T-helper 1 cell (primary cell): ENCODE data around the gene ADGRG6.
"Not testable (repeated sequence)": the region's sequence is repeated elsewhere in the genome, so short reads cannot be mapped to it uniquely, and the experiment has no call there.

Source experiments
- DNase-seq, 5 donors: peaks; one replicate each; pipeline ENCODE4 v3.0.0-alpha.2; 2012 to 2020

ADGRG6 gene

DNA sequence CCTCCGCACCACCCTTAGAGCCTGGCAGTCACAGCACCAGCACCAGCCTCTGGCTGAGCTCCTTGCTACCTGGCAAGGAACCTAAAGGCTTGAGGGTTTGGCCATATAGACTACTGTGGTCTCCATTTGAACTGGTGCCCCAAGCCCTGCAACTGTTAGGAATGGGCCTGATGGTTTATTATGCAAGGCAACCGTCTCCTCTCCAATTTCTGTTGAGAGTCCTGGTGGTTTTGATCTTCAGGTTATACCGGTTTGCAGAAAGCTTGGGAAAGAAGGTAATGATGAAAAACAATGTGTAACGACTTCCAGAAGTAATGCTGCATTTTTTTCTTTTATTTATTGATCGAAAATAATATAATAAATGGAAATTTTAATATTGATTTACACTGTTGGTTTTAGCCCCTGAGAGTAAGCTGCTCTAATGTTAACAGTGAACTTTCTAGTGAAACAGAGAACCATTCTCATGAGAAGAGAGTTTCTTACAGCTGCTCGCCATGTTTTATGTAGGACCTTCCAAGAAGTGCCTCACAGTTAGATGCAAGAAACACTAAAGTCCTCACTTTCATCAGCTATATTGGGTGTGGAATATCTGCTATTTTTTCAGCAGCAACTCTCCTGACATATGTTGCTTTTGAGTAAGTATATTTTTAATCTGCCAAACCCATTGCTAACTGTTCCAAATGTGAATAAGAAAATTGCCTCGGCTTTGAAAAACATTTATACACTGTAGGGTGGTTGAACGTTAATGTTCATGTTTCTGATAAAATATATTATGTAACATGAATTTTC lies 112.8 kb downstream of the ADGRG6 start:
- no peak for DNase-seq

DNA sequence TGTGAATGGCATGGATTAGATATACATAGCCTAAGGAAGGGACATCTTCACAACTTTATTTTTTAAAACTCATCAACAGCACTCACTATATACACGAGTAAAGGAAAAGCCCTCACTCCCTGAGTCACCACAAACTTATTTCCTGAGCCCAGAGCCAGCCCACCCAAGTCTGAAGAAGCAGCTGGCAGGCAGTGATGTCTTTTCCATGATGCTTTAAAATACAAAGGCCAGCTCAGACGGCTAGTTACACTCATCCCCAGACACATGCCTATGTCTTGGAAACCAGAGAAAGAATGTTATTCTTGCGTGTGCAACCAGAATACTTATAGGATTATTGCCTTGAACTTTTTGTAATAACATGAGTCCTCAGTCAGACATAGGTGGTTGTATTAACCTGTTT lies 114.4 kb downstream of the ADGRG6 start:
- no peak for DNase-seq

DNA sequence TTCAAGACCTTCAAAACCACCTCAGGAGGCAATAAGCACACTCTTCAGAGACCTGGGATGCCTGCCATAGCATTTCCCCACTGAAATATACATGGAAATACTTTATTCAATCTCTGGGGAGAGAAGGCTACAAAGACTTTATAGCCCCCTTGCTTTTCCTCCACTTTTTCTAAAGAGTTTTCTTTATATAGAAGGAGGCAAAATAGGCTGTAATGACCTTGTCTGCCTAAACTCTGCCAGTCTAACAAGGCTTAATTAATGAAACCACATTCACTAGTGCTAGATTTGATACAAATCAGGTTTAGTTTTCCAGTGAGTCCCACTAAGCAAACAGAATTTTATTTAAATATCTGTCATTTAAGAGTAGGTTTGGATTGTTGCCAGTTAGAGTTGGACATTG lies 114.9 kb downstream of the ADGRG6 start:
- DNase-seq, result no peak

DNA sequence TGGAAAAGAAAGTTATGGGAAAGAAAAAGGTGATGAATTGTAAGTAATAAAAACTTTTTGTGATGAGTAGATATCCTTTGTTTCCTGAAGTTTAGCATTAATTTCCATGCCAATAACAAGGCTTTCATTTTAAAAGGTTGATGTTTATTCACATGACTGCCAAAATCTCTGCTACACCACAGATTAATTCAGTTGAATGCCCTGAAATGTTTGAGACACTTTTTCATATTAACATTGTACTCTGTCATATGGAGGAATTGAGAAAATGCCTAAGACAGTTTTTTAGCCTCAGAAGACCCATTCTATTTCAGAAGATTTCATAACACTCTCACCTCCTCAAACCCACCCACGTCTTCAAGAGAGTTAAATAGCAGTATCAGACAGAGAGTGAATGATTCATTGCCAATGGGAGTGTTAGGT lies 115.5 kb downstream of the ADGRG6 start:
- DNase-seq, result no peak

DNA sequence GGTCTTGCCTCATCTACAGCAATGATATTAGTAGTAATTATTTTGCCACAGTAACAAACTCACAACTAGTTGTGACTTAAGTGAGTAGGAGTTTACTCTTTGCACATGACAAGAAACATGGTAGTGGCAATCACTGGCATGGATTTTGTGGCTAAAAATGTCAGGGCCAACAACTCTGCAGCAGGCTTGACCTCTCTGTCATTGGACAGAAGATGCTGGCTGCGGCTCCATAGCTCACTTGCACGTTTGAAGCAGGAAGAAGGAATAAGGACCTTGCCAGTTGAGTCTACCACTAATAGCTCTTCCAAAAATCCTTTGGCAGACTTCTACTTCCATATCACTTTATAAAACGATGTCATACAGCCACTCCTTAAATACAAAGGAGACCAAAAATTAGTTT lies 117.3 kb downstream of the ADGRG6 start:
- DNase-seq, result no peak

DNA sequence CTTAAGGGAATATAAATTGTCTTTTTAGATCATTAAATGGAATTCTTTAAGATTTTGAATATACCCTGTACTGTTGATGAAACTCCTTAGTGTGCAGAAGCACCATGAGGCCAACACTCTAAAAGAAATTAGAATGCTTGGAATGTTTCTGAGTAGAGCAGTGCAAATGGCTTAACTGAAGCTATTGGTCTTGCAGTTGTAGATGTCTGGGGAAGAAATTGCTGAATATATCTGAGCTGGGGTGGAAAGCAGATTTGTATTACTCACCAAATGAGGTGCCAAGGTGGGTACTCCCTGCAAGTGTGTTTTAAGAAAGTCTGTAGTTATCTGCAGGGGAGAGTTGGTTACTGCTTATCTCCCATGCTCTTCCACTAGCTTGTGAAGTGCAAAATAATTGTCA lies 119.0 kb downstream of the ADGRG6 start:
- DNase-seq, result no peak

DNA sequence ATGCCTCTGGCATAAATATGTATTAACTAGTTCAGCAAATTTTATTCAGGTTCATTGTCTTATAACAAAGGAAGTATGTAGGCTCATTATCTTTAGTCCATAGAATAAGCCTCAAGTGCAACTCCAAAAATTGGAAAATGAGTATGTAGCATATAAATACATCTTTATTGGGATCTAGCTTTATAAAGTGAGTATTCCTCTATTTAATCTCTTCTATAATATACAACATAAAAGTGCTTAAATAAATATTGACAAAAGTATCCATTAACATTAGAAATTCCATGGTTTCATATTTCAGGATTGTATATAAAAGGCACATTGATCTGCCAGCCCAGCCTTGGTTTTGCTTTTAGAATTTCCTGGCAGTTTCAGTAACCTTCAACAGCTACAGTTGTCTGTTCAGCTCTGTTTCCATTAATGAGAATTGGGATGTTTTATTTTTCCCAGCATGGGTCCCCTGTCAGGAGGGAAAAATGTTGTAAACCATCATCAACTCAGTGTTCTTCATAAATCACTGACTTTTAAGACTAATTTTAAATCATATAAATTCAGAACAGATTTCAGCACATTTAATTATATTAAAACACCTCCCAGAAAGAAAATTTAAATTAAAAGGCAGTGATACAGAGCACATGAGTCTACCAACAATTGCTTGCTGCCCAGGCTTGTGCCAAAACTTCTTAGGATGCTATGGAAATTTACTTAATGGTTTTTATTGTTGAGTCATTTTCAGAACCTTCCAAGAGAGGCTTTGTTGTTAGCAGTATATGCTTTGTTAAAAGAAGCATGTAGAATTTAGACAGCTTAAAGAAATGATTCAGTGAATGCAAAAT lies 119.7 kb downstream of the ADGRG6 start:
- no peak for DNase-seq

DNA sequence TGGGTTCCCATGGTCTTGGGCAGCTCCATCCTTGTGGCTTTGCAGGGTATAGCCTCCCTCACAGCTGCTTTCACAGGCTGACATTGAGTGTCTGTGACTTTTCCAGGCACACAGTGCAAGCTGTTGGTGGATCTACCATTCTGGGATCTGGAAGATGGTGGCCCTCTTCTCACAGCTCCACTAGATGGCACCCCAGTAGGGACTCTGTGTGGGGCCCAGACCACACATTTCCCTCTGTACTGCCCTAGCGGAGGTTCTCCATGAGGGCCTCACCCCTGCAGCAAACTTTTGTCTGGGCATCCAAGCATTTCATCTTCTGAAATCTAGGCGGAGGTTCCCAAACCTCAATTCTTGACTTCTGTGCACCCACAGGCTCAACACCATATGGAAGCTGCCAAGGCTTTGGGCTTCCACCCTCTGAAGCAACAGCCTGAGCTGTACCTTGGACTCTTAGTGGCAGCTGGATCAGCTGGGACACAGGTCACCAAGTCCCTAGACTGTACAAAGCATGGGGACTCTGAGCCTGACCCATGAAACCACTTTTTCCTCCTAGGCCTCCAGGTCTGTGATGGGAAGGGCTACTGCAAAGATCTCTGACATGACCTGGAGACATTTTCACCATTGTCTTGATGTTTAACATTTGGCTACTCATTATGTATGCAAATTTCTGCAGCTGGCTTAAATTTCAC lies 124.8 kb downstream of the ADGRG6 start:
- DNase-seq, result not testable (repeated sequence)

DNA sequence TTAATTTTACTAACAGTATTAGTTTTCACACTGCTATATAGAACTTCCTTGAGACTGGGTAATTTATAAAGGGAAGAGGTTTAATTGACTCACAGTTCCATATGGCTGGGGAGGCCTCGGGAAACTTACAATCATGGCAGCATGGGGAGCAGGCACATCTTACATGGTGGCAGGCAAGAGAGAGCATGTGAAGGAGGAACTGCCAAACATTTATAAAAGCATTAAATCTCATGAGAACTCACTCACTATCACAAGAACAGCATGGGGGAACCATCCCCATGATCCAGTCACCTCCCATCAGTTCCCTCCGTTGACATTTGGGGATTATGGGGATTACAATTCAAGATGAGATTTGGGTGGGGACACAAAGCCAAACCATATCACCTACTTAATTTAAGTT lies 126.7 kb downstream of the ADGRG6 start:
- DNase-seq, result not testable (repeated sequence)

DNA sequence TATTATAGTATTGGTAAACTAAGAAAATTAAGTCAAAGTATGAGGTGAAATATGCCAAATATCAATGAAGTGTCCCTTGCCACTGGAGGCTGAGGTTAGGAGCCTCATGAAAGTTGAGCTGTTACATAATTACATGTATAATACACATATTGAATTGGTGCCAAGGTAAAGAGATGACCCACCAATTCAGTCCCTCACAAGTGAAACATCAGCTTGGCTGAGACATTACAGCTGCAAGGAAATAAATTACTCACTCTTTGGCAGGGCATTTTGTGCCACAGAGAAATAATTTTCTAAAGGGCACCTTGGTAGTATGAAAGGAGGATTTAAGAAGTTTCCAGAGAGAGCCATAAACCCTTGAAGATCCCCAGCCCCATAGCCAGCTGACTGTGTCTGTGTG lies 127.4 kb downstream of the ADGRG6 start:
- no peak for DNase-seq

DNA sequence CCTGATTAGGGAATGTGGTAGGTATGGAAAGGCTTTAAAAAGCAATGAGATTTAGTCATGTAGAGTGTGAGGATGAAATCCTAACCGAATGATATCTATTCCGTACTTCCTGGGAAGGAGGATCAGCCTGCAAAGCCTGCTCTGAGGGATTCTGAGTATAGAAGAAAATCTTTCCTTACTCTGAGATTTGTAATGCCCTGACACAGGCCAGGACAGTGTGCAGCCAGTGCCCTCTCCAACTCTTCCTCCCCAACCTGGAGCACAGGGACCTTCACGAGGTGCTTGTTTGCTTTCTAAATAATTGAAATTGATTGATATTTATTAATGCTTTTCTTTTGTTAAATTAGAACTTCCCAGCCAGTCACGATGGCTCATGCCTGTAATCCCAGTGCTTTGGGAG lies 131.6 kb downstream of the ADGRG6 start:
- no peak for DNase-seq

DNA sequence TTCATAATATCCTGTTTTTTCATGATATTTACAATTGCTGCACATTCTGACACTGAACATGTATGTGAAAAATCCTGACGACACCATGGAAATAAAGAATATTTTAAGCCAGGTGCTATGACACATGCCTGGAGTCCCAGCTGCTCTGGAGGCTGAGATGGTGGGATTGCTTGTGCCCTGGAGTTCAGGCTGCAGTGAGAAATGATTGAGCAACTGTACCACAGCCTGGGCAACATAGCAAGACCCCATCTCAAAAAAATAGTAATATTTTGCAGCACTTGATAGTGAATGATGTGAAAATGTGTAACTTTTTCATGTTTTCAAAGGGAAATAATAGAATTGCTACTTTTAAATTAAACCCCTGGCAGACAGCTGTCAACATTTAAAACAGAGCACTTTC lies 137.1 kb downstream of the ADGRG6 start:
- no peak for DNase-seq

DNA sequence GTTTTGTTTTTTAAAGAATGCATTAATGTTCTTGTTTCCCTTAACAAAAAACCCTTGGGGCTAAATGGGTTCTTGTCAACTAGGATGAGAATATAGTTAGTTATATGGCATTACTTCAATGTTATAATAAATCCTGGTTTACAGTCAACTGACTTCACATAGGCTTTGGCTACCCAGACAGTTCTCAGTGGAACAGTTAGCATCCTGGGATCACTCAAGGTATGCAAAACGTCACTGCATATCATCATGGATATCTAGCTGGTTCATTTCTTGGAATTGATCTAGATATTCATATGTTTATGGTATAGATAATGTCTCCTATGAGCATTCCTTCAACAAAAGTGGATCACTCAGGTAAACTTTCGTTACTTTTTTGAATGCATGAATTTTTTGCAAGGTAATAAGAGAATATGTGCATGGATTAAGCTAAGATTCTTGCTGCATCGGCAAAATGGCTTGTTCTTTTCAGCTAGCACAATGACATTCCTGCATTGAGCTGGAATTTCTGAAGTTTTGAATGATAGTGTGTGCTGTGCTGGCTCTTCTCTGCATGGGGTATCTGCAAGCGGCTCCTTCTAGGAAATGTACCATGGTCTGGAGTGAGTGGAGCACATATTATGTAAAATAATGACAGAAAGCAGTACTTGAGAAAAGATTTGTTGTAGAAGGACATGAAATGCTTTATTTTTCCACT lies 138.9 kb downstream of the ADGRG6 start:
- DNase-seq, result no peak

DNA sequence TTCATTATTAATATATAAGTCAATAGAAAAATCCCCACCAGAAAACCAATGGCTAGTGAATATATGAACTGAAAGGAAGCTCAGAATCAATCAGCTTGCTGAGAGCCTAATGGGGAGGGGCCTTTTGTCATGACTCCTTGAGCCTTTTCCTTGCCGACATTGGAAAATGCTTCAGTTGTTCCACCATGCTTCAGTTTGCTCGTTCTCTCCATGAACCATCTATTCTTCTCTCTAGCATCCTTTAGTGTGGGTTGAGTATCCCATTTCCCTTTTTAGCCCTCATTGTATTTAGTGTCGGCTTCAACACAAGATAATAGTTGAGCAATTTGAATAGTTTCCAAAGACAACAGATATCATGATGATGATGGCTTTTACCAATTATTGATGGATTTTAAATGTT lies 139.9 kb downstream of the ADGRG6 start:
- no peak for DNase-seq

DNA sequence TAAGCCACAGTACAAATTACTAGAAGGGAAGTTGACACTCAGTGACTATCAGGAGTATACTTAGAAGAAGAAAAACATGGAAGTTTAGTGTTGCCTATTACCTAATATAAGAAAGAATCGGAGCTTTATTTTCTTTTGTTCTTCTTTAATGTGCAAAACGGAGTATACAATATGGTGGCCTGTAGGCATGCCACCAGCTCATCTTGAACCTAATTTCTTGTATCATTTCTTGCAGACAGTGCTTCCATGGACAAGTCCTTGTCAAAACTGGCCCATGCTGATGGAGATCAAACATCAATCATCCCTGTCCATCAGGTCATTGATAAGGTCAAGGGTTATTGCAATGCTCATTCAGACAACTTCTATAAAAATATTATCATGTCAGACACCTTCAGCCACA lies 141.3 kb downstream of the ADGRG6 start:
- DNase-seq, result no peak

DNA sequence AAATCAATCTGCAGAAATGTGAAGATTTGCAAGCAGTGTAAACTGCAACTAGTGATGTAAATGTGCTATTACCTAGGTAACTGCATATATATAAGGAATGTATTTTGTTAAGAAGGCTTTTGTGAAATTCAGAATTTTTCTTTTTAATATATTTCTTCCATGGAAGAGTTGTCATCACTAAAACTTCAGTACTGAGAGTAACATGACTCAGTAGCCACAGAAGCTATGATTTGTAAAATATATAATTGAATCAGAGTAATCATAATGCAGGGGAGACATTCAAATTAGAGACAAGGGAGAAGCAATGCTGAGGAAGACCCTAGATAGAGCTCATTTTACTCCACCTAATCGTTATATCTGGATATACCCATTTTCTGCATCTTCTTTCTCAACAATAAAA lies 141.7 kb downstream of the ADGRG6 start:
- DNase-seq, result no peak

DNA sequence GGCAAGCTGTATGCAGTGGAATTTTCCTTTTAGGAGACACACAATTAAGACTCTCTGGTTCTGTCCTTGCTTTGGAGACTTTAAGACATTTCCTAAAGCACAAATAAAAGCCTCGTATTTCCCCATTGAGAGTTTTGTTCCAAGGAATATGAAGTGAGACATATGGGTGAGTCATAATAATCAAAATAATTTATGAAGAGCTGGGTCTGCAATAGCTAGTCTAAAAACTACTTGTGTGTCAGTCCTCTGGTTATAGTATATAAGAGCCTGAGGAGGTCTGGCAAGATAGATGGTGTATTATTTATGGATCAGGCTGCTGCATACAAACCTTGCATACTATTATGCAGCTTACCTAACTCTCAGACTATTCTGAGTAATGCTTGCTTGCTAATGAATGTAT lies 142.6 kb downstream of the ADGRG6 start:
- DNase-seq, result no peak

DNA sequence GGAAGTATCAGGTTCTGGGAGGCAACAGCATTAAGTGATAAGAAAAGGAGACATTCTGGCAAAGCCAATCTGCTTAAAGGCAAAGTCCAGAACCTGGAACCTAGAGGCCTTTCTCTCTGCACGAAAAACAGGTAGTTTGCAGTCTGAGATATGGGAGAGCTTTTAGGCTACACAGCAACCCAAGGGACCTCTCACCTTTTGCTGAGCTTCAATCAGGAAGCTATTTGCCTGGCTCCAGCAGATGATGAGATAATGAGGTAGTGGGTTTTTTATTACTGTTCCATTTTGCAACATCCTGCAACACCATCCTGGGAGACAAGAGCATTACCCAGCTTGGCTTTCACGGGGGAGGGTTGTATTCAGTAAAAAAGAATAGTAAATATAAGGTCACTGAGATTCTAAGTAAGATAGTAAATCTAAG lies 143.1 kb downstream of the ADGRG6 start:
- no peak for DNase-seq

DNA sequence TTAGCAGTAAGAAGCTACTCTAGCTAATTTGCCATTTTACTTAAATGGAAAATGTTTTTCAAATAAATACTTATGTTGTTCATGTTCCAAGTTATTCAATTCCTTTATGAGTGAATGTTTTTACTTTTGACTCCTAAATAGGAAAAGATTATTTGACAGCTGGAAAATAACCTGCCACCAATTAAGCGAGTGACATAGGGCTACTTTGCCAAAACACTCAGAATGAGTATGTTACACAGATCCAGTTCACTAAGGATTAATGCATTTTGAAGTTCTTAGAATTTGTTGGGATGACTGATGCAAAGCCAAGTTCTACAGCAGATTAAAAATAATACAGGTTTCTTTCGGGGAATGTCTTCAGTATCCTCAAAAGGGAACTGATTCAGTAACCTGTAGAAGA lies 144.4 kb downstream of the ADGRG6 start:
- no peak for DNase-seq

DNA sequence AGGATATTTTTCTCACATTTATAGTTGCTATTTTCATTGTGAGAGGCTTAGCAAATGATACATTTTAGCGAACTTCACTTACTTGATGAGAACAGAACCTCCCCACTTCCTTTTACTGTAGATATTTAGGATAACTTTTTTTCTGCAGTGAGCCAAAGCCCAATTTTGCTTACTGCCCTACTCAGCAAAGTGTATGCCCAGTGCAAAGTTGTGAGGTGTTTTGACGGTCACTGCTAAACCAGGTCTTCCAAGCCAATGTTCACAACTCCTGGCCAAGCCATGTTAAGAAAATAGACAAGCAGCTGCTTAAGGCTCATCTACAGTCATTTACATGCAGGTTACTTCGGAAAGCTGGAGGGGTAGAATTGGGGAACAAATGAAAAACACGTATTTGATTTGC lies 144.8 kb downstream of the ADGRG6 start:
- no peak for DNase-seq

DNA sequence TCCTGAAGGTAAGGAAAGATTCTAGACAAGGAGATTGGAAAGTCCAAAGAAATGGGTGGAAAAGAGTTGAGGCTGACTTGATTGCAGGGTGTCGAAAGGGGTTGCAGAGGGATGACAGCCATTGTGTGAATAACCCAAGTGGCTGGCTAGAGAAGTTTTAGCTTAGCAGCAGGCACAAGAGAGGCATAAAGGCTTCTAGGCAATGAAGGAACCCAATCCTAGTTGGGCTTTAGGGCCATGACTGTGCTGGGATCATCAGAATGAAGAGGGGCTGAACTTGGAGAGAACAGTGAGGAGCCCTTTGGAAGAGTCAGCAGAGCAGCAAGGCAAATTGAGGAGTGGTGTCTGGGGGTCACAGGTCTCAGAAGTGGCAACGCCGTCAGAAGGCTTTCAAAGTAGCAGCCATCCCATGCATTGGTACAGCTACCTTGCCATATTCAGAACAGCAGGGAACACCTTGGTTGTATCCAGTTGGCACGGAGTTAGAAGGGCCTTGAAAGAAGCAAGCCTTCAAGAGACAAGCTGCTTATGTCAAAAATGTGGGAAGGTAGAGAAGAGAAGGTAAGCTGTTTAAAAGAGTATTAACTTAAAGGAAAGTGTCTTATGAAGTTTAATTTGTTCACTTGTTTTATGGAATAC lies 146.4 kb downstream of the ADGRG6 start:
- DNase-seq, result no peak

DNA sequence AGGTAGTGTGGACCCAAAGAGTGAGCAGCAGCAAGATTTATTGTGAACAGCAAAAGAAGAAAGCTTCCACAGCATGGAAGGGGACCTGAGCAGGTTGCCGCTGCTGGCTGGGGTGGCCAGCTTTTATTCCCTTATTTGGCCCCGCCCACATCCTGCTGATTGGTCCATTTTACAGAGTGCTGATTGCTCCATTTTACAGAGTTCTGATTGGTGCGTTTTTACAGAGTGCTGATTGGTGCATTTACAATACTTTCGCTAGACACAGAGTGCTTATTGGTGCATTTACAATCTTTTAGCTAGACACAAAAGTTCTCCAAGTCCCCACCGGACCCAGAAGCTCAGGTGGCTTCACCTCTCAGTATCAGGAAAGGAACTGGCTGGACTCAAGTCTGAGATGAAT lies 149.0 kb downstream of the ADGRG6 start:
- DNase-seq, result not testable (repeated sequence)

DNA sequence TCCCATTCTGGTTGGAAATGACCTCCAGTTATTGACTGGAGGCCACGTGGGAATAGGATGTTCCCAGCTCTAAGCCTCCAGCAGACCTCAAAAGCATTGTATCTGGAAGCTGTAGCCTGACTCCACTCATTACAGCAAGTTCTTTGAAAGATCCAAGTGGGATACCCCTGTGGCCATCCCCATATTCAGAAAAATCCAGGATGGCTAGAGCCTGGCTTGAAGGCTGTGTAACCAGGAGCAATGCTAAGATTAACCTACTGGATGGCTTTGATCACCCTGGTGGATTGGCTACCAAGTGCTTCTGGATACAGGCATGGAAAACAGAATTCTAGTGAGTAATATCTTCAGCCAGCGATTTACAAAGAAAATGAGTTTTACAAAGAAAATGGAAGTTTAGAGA lies 151.2 kb downstream of the ADGRG6 start:
- no peak for DNase-seq
